ENCODE results near the gene ADRM1.

The ADRM1 gene

DNA sequence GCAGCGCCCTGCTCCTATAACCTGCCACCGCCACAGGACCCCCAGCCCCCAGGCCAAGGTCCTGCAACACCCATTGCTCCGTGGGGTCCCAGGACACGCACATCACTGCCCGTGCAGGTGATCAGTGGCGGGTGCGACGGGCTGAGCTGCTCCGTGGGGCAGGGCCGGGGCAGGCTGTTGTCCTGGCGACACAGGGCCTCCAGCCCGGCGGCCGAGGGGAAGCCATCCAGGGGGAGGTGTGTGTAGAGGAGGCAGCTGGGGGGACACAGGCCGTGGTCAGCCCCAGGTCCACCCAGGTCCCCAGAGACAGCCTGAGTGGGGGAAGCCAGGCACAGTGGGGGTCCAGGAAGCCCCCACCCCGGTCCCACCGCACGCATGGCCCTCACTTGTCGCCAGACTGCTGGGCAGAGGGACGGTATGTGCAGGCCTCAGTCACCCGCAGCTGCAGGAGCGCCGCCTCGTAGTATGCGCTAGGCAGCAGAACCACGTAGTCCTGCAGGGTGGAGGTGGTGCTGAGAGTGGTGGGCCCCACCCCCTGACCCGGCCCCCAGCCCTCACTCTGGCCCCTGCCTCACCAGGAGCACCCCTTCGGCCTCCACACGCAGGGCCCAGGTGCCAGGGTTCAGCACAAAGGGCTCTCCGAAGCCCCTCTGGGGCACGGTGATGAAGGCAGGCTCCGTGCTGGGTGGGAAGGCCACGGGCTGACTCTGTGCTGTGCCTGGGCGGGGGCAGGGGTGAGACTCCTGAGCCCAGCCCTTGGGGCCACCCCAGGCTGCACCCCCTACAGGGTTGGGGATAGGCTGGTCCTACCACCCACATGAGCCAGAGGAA lies 30.4 kb downstream of the ADRM1 start:
- Histone ChIP-seq H3K9me2 (replicated peaks; ENCODE audit: control insufficient read depth, low read length) (no peaks in the 10 kb centered on the region), H3K4me3 (ENCODE audit: low read length) (no peak overlapping the region), H3K4me1 (ENCODE audit: control insufficient read depth, low read length) (peaks cover 24% of the 10 kb centered on the region), H3F3A (ENCODE audit: control insufficient read depth, insufficient read depth) (peaks cover 10% of the 10 kb centered on the region), H3K4me2 (ENCODE audit: low read length) (no peak overlapping the region), H3K79me2 (ENCODE audit: control insufficient read depth, low read length) (no peaks in the 10 kb centered on the region), H4K20me1 (ENCODE audit: control insufficient read depth, insufficient read depth, low read depth, low read length) (no peaks in the 10 kb centered on the region), H3K27ac (ENCODE audit: low read depth, low read length) (no peak overlapping the region), H3K9me3 (ENCODE audit: control insufficient read depth, insufficient read depth, low read length) (no peaks in the 10 kb centered on the region; the same call in 1 of the 2 replicates), H3K36me3 (ENCODE audit: control insufficient read depth, low read length) (peaks cover 26% of the 10 kb centered on the region), H3K27me3 (ENCODE audit: control insufficient read depth, low read length) (no peaks in the 10 kb centered on the region)
- no peak for TF ChIP-seq CTCF (IDR thresholded peaks at IDR 0.05; ENCODE audit: low read depth, low read length, poor library complexity, severe bottlenecking)

DNA sequence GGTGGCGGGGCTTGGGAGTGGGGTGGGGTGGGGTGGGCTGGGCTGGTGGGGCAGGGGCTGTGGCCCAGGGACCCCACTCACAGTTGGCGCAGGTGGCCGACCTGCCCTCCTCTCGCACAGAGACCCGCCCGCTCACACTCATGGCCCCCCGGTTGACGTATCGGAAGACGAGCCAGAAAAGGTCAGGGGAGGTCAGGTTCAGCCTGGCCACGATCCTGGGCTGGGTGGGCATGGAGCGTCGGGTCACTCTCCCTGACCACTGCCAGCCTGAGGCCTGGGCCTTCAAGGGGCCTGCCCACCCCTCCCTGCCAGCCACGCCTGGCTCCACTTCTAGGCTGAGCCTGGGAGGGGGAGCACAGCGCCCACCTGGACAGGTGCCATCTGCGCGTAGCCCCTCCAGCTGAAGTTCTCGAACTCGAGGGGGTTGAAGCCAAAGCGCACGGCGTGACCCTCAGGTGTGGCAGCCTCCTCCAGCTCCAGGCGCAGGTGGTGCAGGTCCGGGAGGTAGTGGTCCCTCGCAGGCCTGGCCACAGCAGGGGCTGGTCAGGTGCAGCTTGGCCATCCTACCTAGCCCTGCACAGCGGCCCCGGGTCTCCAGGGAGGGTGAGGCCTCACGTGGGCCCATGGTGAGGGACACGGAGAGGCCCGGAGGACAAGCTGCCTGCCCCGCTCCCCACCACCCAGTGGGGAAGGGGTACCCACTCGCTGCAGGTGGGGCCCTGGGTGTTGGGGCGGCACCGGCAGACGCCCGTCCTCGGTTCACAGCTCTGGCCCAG lies 31.2 kb downstream of the ADRM1 start:
- no peaks in the 10 kb centered on the region; the same call in 1 of the 2 replicates for H3K9me3 ChIP-seq (ENCODE audit: control insufficient read depth, insufficient read depth, low read length)
- H3K27me3 ChIP-seq (ENCODE audit: control insufficient read depth, low read length), result no peaks in the 10 kb centered on the region
- no peak overlapping the region for H3K27ac ChIP-seq (ENCODE audit: low read depth, low read length)
- no peak overlapping the region for H3K4me3 ChIP-seq (ENCODE audit: low read length)
- TF ChIP-seq CTCF (IDR thresholded peaks at IDR 0.05; ENCODE audit: low read depth, low read length, poor library complexity, severe bottlenecking) (no peak), EZH2phosphoT487 (IDR thresholded peaks at IDR 0.05; ENCODE audit: borderline replicate concordance, low read length) (no peak)
- H3F3A ChIP-seq (ENCODE audit: control insufficient read depth, insufficient read depth), result peaks cover 18% of the 10 kb centered on the region
- H3K79me2 ChIP-seq (ENCODE audit: control insufficient read depth, low read length), result no peaks in the 10 kb centered on the region
- H3K9me2 ChIP-seq (replicated peaks; ENCODE audit: control insufficient read depth, low read length), result no peaks in the 10 kb centered on the region
- no peaks in the 10 kb centered on the region for H4K20me1 ChIP-seq (ENCODE audit: control insufficient read depth, insufficient read depth, low read depth, low read length)
- H3K36me3 ChIP-seq (ENCODE audit: control insufficient read depth, low read length), result peaks cover 24% of the 10 kb centered on the region
- peaks cover 32% of the 10 kb centered on the region for H3K4me1 ChIP-seq (ENCODE audit: control insufficient read depth, low read length)
- no peak overlapping the region for H3K4me2 ChIP-seq (ENCODE audit: low read length)

DNA sequence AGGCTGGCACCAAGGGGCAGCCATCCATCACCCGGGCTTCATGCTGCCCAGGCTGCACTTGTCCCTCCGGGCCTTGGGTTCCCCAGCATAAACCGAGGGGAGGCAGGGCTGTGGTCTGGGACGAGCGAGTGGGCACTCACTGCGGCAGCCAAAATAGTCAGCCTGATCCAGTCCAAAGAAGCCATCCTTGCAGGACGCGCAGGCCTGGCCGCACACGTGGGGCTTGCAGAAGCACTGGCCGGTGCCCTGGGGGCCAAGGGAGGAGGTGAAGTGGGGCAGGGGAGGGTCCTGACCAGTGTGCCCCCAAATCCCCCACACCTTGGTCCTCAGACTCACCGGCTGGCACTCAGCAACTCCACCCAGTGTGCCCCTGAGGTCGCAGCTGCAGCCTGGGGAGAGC lies 32.1 kb downstream of the ADRM1 start:
- Histone ChIP-seq H4K20me1 (ENCODE audit: control insufficient read depth, insufficient read depth, low read depth, low read length) (no peaks in the 10 kb centered on the region), H3K36me3 (ENCODE audit: control insufficient read depth, low read length) (peaks cover 25% of the 10 kb centered on the region), H3K4me3 (ENCODE audit: low read length) (no peak overlapping the region), H3K79me2 (ENCODE audit: control insufficient read depth, low read length) (no peaks in the 10 kb centered on the region), H3K9me2 (replicated peaks; ENCODE audit: control insufficient read depth, low read length) (no peaks in the 10 kb centered on the region), H3K4me2 (ENCODE audit: low read length) (no peak overlapping the region), H3K4me1 (ENCODE audit: control insufficient read depth, low read length) (peaks cover 41% of the 10 kb centered on the region), H3F3A (ENCODE audit: control insufficient read depth, insufficient read depth) (peaks cover 26% of the 10 kb centered on the region), H3K9me3 (ENCODE audit: control insufficient read depth, insufficient read depth, low read length) (no peaks in the 10 kb centered on the region; the same call in 1 of the 2 replicates), H3K27me3 (ENCODE audit: control insufficient read depth, low read length) (no peaks in the 10 kb centered on the region), H3K27ac (ENCODE audit: low read depth, low read length) (no peak overlapping the region)
- TF ChIP-seq EZH2phosphoT487 (IDR thresholded peaks at IDR 0.05; ENCODE audit: borderline replicate concordance, low read length), result no peak
- TF ChIP-seq CTCF (IDR thresholded peaks at IDR 0.05; ENCODE audit: low read depth, low read length, poor library complexity, severe bottlenecking), result no peak

All from DOHH2 (cell line).